Choroid plexus epithelial cell (primary cell): ENCODE data around the gene CCDC9.
A peak's percentile ranks its signal among the peaks of the same experiment; 100 is the strongest.

Experiments used
- DNase-seq: peaks from one replicate; pipeline ENCODE4 v3.0.0-alpha.2; 2010; ENCODE audit warnings: low read depth
- H3K4me3 ChIP-seq: 2 replicates; pipeline ENCODE4 v1.5.1; 2011; ENCODE audit warnings: low read depth, mild to moderate bottlenecking, control low read depth, low read length, moderate library complexity
- CTCF ChIP-seq: conservative IDR thresholded peaks from 2 replicates; pipeline ENCODE4 v1.5.1; 2011; ENCODE audit warnings: low read depth, mild to moderate bottlenecking, control low read depth, inconsistent platforms, low read length, moderate library complexity

Gene CCDC9

GRCh38 chr19:47255879-47256692, at the start of gene CCDC9:
Gene CCDC9, plus strand, starts transcription at chr19:47256525. Its CDS starts 1,876 bp downstream, at chr19:47258401.
- no peak for TF ChIP-seq CTCF
- DNase-seq, result peak; percentile 97
- H3K4me3 ChIP-seq, result peak within 1 kb of the TSS; percentile 73

GRCh38 chr19:47209319-47210179, 46.8 kb upstream of the CCDC9 start:
- DNase-seq, result no peak
- no peak for TF ChIP-seq CTCF
- H3K4me3 ChIP-seq, result no peak overlapping the region

GRCh38 chr19:47210180-47210490, 46.2 kb upstream of the CCDC9 start:
- no peak for TF ChIP-seq CTCF
- H3K4me3 ChIP-seq, result no peak overlapping the region
- DNase-seq, result no peak

GRCh38 chr19:47210689-47211316, 45.5 kb upstream of the CCDC9 start:
- peak; percentile 84 for TF ChIP-seq CTCF
- DNase-seq, result peak; percentile 90
- H3K4me3 ChIP-seq, result no peak overlapping the region

- TF ChIP-seq CTCF, result no peak
- no peak for DNase-seq
These were observed 40.7 kb upstream of the CCDC9 start for GRCh38 chr19:47215581-47215980.

GRCh38 chr19:47221080-47221841, 35.1 kb upstream of the CCDC9 start:
- DNase-seq, result no peak
- no peak overlapping the region for H3K4me3 ChIP-seq
- TF ChIP-seq CTCF, result no peak

More at GRCh38 chr19:47215581-47215980, 40.7 kb upstream of the CCDC9 start:
- no peak overlapping the region for H3K4me3 ChIP-seq
